GM12872 (cell line): ENCODE data around the gene NTNG1.

ENCODE experiments used
- TF ChIP-seq, protein P1 (sequence below): IDR thresholded peaks from 3 replicates; pipeline ENCODE4 v1.5.1; 2011; ENCODE audit warnings: low read depth, mild to moderate bottlenecking, low read length, moderate library complexity; ENCODE audit not compliant: insufficient read depth

Gene NTNG1

DNA sequence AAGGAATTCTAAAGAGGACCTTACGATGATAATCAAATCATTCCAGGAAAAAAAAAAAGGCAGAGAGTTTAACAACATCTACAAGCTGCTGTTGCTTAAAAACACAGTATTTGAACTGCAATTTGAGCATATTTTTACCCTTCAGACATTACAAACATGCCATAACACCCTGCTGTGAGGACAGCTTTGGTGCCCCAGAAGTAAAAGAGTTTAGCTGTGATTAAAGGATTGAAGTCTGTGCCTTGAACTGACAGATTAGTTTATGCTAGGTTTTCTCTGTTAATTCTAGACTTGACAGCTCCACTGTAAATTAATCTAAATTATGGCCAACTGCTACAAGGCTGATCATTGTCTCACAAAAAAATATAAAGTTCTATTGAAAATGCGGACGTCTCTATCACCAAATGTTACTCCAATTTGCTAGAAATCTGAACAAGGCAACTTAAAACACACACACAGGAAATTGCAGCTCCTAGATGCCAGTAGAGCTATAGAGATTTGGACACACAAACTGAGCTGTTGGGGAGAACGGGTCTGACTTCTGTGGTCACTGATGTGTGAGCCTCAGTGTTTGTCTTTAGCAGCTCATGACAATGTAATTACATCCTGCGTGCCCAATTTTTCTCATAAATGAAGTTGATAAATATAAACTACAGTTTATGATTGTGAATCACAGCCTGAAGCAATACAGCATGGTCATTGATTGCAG, 217.9 kb downstream of the NTNG1 start:
- TF ChIP-seq, protein P1, sequence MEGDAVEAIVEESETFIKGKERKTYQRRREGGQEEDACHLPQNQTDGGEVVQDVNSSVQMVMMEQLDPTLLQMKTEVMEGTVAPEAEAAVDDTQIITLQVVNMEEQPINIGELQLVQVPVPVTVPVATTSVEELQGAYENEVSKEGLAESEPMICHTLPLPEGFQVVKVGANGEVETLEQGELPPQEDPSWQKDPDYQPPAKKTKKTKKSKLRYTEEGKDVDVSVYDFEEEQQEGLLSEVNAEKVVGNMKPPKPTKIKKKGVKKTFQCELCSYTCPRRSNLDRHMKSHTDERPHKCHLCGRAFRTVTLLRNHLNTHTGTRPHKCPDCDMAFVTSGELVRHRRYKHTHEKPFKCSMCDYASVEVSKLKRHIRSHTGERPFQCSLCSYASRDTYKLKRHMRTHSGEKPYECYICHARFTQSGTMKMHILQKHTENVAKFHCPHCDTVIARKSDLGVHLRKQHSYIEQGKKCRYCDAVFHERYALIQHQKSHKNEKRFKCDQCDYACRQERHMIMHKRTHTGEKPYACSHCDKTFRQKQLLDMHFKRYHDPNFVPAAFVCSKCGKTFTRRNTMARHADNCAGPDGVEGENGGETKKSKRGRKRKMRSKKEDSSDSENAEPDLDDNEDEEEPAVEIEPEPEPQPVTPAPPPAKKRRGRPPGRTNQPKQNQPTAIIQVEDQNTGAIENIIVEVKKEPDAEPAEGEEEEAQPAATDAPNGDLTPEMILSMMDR = no peak

DNA sequence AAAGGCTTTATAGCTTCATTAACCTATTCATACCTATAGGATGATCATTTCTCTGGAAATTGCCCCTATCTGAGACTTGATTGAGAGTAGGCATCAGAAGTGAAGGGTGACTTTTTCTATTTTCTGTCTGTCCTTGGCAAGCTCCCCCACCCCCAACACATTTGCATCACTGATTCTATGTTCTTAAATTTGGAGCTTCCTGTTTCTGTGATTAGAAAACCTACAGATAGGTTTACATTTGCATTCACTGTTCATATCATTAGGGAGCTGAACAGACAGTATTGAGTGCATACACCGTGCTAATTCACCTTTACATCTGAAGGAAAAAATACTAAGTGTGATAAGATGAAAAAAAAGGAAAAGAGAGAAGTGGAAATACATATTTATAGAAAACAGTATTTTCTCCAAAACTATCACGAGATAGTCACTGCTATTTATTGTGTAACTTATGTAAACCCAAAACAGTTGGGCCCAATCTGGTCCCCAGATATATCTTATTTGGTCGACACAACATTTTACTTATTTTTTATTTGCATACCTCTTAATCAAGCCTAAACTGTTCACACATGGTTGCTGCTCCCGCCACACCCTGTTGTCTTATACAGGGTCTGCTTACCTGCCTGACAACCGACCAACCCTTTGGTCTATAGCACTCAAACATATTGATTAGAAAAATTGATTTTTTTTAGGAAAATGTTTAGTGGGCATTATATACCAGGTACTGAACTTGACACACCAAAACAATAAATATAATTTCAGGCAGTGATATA, 218.8 kb downstream of the NTNG1 start:
- TF ChIP-seq, protein P1 = no peak

- TF ChIP-seq, protein P1 = no peak
These were observed 221.8 kb downstream of the NTNG1 start for GRCh38 chr1:107362468-107363140.

- TF ChIP-seq, protein P1 = no peak
These were observed 222.3 kb downstream of the NTNG1 start for GRCh38 chr1:107363154-107363553.

- TF ChIP-seq, protein P1 = no peak
These were observed 224.8 kb downstream of the NTNG1 start for GRCh38 chr1:107365527-107366240.

GRCh38 chr1:107378426-107378825, 237.6 kb downstream of the NTNG1 start:
- TF ChIP-seq, protein P1 = no peak

DNA sequence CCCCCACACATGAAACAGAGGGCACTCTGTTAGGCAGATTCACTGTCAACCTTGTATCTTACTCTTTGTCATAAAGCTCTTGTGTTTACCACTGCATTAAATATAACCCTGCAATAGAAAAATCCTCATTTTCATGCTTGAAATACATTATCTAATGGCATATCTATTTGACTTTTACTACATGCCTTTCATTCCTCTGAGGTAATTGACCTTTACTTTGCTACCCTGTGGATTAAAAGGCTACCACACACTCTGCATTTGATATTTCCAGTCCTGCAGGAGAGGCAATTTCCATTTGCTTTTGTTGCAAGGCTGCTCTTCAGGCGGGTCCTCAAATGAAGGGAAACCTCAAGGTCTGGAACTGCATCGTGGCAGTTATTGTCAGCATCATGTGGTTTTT, 238.0 kb downstream of the NTNG1 start:
- TF ChIP-seq, protein P1 = no peak
